ENCODE data around the gene PDE11A.

- TF ChIP-seq CTCF (conservative IDR thresholded peaks at IDR 0.05; ENCODE audit: low read depth in 2 of 2) (no peak), EZH2 (IDR thresholded peaks at IDR 0.05; ENCODE audit: low read depth, unreplicated experiment) (no peak), POLR2AphosphoS5 (IDR thresholded peaks at IDR 0.05; ENCODE audit: low read depth) (no peak), EZH2phosphoT487 (IDR thresholded peaks at IDR 0.05; ENCODE audit: unreplicated experiment) (no peak), CREB1 (CRISPR knock-in tag; IDR thresholded peaks at IDR 0.05; ENCODE audit: low read depth) (no peak), JUNB (IDR thresholded peaks at IDR 0.05; ENCODE audit: unreplicated experiment) (no peak), ETS1 (IDR thresholded peaks at IDR 0.05) (no peak), REST (IDR thresholded peaks at IDR 0.05; ENCODE audit: unreplicated experiment) (no peak)
Observed at GRCh38 chr2:177712462-177712861, 360.1 kb downstream of the PDE11A start.
